SK-N-SH (cell line): ENCODE results near the gene FAM43B. TPM values are rescaled to one million over a fixed set of nuclear protein-coding genes. Genes with fewer than 3 reads are reported as not detected.

Experiments
- CTCF ChIA-PET: fragments of 300-600, 350-600 bp; formaldehyde crosslinking; extraction: SDS; loops from one replicate; lab custom pipeline; 2021; lab: Yijun Ruan, JAX
- POLR2A ChIA-PET: fragments of 350-600 bp; sonication (Branson Sonifier 250); formaldehyde crosslinking; extraction: SDS; loops from one replicate; lab custom pipeline; 2020; ENCODE audit warnings: antibody characterized with exemption, inconsistent platforms; lab: Yijun Ruan, JAX
- DNase-seq: peaks from one replicate; pipeline ENCODE4 v3.0.0; 2012
- H2AFZ ChIP-seq: fragments of 200-600 bp; sonication (generic); 2 replicates; pipeline ENCODE4 v1.8.1; 2016; ENCODE audit warnings: antibody characterized with exemption, mild to moderate bottlenecking, low read depth
- H3F3A ChIP-seq: fragments of 200-600 bp; sonication (generic); replicated peaks from 2 replicates; pipeline ENCODE3; 2016; ENCODE audit warnings: antibody characterized with exemption, mild to moderate bottlenecking; ENCODE audit not compliant: insufficient read depth
- H3K27ac ChIP-seq, 2 experiments: fragments of 200-500 bp in 1 of 2; fragments of 200-600 bp in 1 of 2; sonication (Bioruptor generic) in 1 of 2; sonication (generic), shearing (Covaris generic) in 1 of 2; 2 replicates each; pipeline versions ENCODE4 v1.5.1 to v1.6.1; 2014 to 2016; ENCODE audit warnings: low read depth in 2 of 2, inconsistent platforms in 1 of 2, low read length in 1 of 2, mild to moderate bottlenecking in 1 of 2, mixed read lengths in 1 of 2
- H3K27me3 ChIP-seq: fragments of 200-600 bp; sonication (generic), shearing (Covaris generic); 2 replicates; pipeline ENCODE4 v1.6.1; 2016; ENCODE audit warnings: mixed run types; ENCODE audit not compliant: insufficient read depth
- H3K36me3 ChIP-seq, 2 experiments: fragments of 200-500 bp in 1 of 2; fragments of 200-600 bp in 1 of 2; sonication (Bioruptor generic) in 1 of 2; sonication (generic) in 1 of 2; replicated peaks in 1 of 2; 2 replicates each; pipeline versions ENCODE3 to v1.5.1; 2014 to 2016; ENCODE audit warnings: low read length in 1 of 2, mild to moderate bottlenecking in 1 of 2; ENCODE audit not compliant: insufficient read depth in 2 of 2, control insufficient read depth in 1 of 2
- H3K4me1 ChIP-seq, 2 experiments: fragments of 200-500 bp in 1 of 2; fragments of 200-600 bp in 1 of 2; sonication (Bioruptor generic) in 1 of 2; sonication (generic), shearing (Covaris generic) in 1 of 2; 2 replicates each; pipeline versions ENCODE4 v1.5.1 to v1.6.1; 2014 to 2016; ENCODE audit warnings: low read depth in 1 of 2, low read length in 1 of 2, mixed run types in 1 of 2; ENCODE audit not compliant: insufficient read depth in 2 of 2, control insufficient read depth in 1 of 2
- H3K4me2 ChIP-seq: fragments of 200-600 bp; sonication (generic), shearing (Covaris generic); 2 replicates; pipeline ENCODE4 v1.6.1; 2017; ENCODE audit warnings: mixed run types
- H3K4me3 ChIP-seq, 2 experiments: fragments of 200-500 bp in 1 of 2; fragments of 200-600 bp in 1 of 2; sonication (Bioruptor generic) in 1 of 2; sonication (generic), shearing (Covaris generic) in 1 of 2; 2 replicates each; pipeline versions ENCODE4 v1.5.1 to v1.8.1; 2014 to 2016; ENCODE audit warnings: low read depth in 2 of 2, inconsistent platforms in 1 of 2, low read length in 1 of 2, mild to moderate bottlenecking in 1 of 2, mixed read lengths in 1 of 2, moderate library complexity in 1 of 2
- H3K79me2 ChIP-seq: fragments of 200-600 bp; sonication (generic); 2 replicates; pipeline ENCODE4 v1.8.1; 2017; ENCODE audit warnings: mild to moderate bottlenecking; ENCODE audit not compliant: insufficient read depth
- H3K9ac ChIP-seq: fragments of 200-600 bp; sonication (generic); 2 replicates; pipeline ENCODE4 v1.6.1; 2017; ENCODE audit warnings: mixed run types
- H3K9me2 ChIP-seq: fragments of 200-600 bp; sonication (generic); 2 replicates; pipeline ENCODE4 v1.6.1; 2017; ENCODE audit warnings: mixed run types
- H3K9me3 ChIP-seq: fragments of 200-600 bp; sonication (generic); 2 replicates; pipeline ENCODE4 v1.6.1; 2017; ENCODE audit warnings: mixed run types, mild to moderate bottlenecking, moderate library complexity
- H4K20me1 ChIP-seq: fragments of 200-600 bp; sonication (generic); 2 replicates; pipeline ENCODE4 v1.6.1; 2017; ENCODE audit warnings: mild to moderate bottlenecking, mixed run types; ENCODE audit not compliant: insufficient read depth
- CHD2 ChIP-seq: fragments of 150-350 bp; IDR thresholded peaks from 2 replicates; pipeline ENCODE4 v1.6.1; 2018; ENCODE audit warnings: low read length; ENCODE audit not compliant: partially characterized antibody
- EP300 ChIP-seq, 2 experiments: IDR thresholded peaks; 2 replicates each; pipeline versions ENCODE4 v1.4.0 to v1.6.1; 2012; ENCODE audit warnings: borderline replicate concordance in 1 of 2, low read depth in 1 of 2, low read length in 1 of 2
- FOSL2 ChIP-seq: IDR thresholded peaks from 2 replicates; pipeline ENCODE4 v1.4.0; 2012; ENCODE audit warnings: low read depth, mild to moderate bottlenecking, moderate library complexity, borderline replicate concordance
- FOXJ3 ChIP-seq: sonication (generic); formaldehyde crosslinking; IDR thresholded peaks from 2 replicates; pipeline ENCODE4 v1.5.1; 2020; ENCODE audit warnings: mild to moderate bottlenecking, missing genetic modification reagents
- FOXM1 ChIP-seq: IDR thresholded peaks from 2 replicates; pipeline ENCODE4 v1.4.0; 2012; ENCODE audit warnings: low read depth, mild to moderate bottlenecking
- GABPA ChIP-seq: IDR thresholded peaks from 2 replicates; pipeline ENCODE4 v1.4.0; 2012; ENCODE audit warnings: low read depth, mild to moderate bottlenecking
- GATA2 ChIP-seq: sonication (generic); formaldehyde crosslinking; IDR thresholded peaks from 2 replicates; pipeline ENCODE4 v1.5.0; 2020; ENCODE audit warnings: mild to moderate bottlenecking, missing genetic modification reagents
- JUND ChIP-seq: IDR thresholded peaks from 2 replicates; pipeline ENCODE4 v1.4.0; 2012
- MEF2A ChIP-seq: IDR thresholded peaks from 2 replicates; pipeline ENCODE4 v1.4.0; 2012; ENCODE audit warnings: low read depth, borderline replicate concordance
- NFIC ChIP-seq: IDR thresholded peaks from 2 replicates; pipeline ENCODE4 v1.4.0; 2012; ENCODE audit warnings: borderline replicate concordance
- NRF1 ChIP-seq: IDR thresholded peaks from 2 replicates; pipeline ENCODE4 v1.6.1; 2012; ENCODE audit warnings: low read depth, mild to moderate bottlenecking, low read length
- RXRA ChIP-seq: IDR thresholded peaks from 2 replicates; pipeline ENCODE4 v1.4.0; 2012; ENCODE audit warnings: low read depth, mild to moderate bottlenecking, borderline replicate concordance
- SMC3 ChIP-seq: IDR thresholded peaks from 2 replicates; pipeline ENCODE4 v1.6.1; 2012; ENCODE audit warnings: low read depth, low read length, improper control_type of control experiment
- YY1 ChIP-seq: IDR thresholded peaks from 2 replicates; pipeline ENCODE4 v1.4.0; 2012; ENCODE audit warnings: low read depth, mild to moderate bottlenecking
- WGBS: methylation state at CpG from one replicate; pipeline ENCODE4 v1.1.6; 2017; ENCODE audit warnings: low lambda C conversion rate; 5-methylcytosine and 5-hydroxymethylcytosine counted together
- polyA plus RNA-seq, 3 experiments: library from polyadenylated mRNA; depleted of rRNA; stranded (reverse); fragments of >200 nt; gene quantifications; 2 replicates each; pipeline ENCODE4 v1.2.3, GENCODE V29; 2012
- TF ChIP-seq, protein P1 (sequence below): fragments of 150-350 bp; IDR thresholded peaks from 2 replicates; pipeline ENCODE4 v1.6.1; 2016; ENCODE audit warnings: mild to moderate bottlenecking, low read depth, low read length
- TF ChIP-seq, protein P2 (sequence below): IDR thresholded peaks from 2 replicates; pipeline ENCODE4; 2012
- TF ChIP-seq, protein P3 (sequence below): fragments of 150-350 bp; IDR thresholded peaks from 2 replicates; pipeline ENCODE4 v1.6.1; 2017; ENCODE audit warnings: antibody characterized with exemption, low read length, low read depth, borderline replicate concordance

FAM43B gene
- polyA plus RNA-seq, 1 of the 3 experiments (the other 2 are of a cell fraction), result not detected

DNA sequence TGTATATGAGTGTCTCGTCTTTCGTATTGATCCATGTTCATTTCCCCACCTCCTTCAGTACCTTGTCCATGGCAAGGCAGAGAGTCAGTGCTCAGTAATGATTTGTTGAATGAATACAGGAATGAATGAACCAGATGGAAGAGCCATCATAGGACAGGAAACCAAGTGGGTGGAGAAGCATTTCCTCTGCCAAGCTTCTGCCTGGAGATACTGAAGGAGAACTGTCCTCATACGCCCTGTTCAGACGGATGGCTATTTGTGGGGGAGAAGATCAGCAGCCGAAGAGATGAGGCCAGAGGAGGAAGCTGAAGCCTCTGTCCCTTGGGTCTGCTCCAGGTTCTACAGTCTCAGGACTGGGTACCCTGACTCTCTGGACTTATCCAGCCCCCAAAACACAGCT is 5.8 kb downstream of the FAM43B start:
- Histone ChIP-seq H3K79me2 (no peaks in the 10 kb centered on the region), H3K27me3 (peaks cover 30% of the 10 kb centered on the region; the same call in 1 of the 2 replicates), H3K36me3 (no peaks in the 10 kb centered on the region), H3K9me3 (no peaks in the 10 kb centered on the region), H3K9me2 (no peaks in the 10 kb centered on the region), H3K27ac (no peak overlapping the region), H3K4me3 (no peak overlapping the region), H3K9ac (no peak overlapping the region), H3F3A (no peaks in the 10 kb centered on the region), H3K4me1 (peaks cover 0 to 9% of the 10 kb centered on the region in 2 experiments; a peak in 1 of 4 replicates), H3K4me2 (no peak overlapping the region), H2AFZ (no peak overlapping the region), H4K20me1 (no peaks in the 10 kb centered on the region)
- CTCF ChIA-PET, result interaction anchor here (1.8 kb wide), 1 partner anchor 17 kb away, joined by 8 read pairs; no protein-coding TSS in a partner anchor
- POLR2A ChIA-PET, result no interaction called here
- DNase-seq, result no peak
- WGBS, result 60% methylated on average over 5 of the region's 5 CpGs
- no peak for TF ChIP-seq FOXM1
- TF ChIP-seq FOXJ3 (CRISPR knock-in tag), result no peak
- TF ChIP-seq YY1, result no peak

DNA sequence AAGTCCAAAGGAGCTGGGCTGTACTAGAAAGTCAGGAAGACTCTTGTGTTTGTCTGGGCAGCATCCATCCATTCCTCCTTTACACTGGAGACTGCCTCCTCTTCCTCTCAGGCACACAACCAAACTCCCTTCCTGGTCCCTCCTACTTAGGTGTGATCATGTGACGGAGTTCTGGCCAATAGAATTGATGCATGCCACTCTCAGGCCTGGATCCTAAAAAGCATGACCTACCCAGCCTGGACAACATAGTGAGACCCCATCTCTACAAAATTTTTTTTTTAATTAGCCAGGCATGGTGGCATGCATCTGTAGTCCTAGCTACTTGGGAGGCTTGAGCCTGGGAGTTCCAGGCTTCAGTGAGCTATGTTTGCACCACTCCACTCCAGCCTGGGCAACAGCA is 8.6 kb downstream of the FAM43B start:
- ChIA-PET CTCF (no interaction called here), POLR2A (no interaction called here)
- Histone ChIP-seq H2AFZ (no peak overlapping the region), H3K9ac (no peak overlapping the region), H3F3A (no peaks in the 10 kb centered on the region), H3K4me3 (no peak overlapping the region), H4K20me1 (no peaks in the 10 kb centered on the region), H3K27ac (no peak overlapping the region), H3K9me2 (no peaks in the 10 kb centered on the region), H3K79me2 (no peaks in the 10 kb centered on the region), H3K9me3 (no peaks in the 10 kb centered on the region), H3K36me3 (no peaks in the 10 kb centered on the region), H3K4me2 (no peak overlapping the region), H3K4me1 (no peaks in the 10 kb centered on the region), H3K27me3 (peaks cover 14% of the 10 kb centered on the region; the same call in 1 of the 2 replicates)
- 33% methylated on average over 1 of the region's 1 CpG for WGBS
- no peak for TF ChIP-seq FOXM1
- no peak for TF ChIP-seq RXRA
- no peak for TF ChIP-seq NRF1
- TF ChIP-seq, protein P1, sequence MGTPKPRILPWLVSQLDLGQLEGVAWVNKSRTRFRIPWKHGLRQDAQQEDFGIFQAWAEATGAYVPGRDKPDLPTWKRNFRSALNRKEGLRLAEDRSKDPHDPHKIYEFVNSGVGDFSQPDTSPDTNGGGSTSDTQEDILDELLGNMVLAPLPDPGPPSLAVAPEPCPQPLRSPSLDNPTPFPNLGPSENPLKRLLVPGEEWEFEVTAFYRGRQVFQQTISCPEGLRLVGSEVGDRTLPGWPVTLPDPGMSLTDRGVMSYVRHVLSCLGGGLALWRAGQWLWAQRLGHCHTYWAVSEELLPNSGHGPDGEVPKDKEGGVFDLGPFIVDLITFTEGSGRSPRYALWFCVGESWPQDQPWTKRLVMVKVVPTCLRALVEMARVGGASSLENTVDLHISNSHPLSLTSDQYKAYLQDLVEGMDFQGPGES, result no peak
- TF ChIP-seq, protein P2, sequence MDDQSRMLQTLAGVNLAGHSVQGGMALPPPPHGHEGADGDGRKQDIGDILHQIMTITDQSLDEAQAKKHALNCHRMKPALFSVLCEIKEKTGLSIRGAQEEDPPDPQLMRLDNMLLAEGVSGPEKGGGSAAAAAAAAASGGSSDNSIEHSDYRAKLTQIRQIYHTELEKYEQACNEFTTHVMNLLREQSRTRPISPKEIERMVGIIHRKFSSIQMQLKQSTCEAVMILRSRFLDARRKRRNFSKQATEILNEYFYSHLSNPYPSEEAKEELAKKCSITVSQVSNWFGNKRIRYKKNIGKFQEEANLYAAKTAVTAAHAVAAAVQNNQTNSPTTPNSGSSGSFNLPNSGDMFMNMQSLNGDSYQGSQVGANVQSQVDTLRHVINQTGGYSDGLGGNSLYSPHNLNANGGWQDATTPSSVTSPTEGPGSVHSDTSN, result no peak
- no peak for TF ChIP-seq NFIC
- TF ChIP-seq CHD2, result no peak
- TF ChIP-seq EP300 (IDR thresholded peaks at IDR 0.05; ENCODE audit: borderline replicate concordance in 1 of 2, low read depth in 1 of 2, low read length in 1 of 2), result no peak
- TF ChIP-seq MEF2A, result no peak
- no peak for TF ChIP-seq GABPA
- no peak for TF ChIP-seq SMC3
- TF ChIP-seq, protein P3, sequence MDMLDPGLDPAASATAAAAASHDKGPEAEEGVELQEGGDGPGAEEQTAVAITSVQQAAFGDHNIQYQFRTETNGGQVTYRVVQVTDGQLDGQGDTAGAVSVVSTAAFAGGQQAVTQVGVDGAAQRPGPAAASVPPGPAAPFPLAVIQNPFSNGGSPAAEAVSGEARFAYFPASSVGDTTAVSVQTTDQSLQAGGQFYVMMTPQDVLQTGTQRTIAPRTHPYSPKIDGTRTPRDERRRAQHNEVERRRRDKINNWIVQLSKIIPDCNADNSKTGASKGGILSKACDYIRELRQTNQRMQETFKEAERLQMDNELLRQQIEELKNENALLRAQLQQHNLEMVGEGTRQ, result no peak
- no peak for TF ChIP-seq GATA2
- no peak for TF ChIP-seq JUND
- TF ChIP-seq FOSL2, result no peak
- no peak for DNase-seq
